Neural progenitor cell (in vitro differentiated cells): ENCODE results near the gene ZDHHC4. TPM values are rescaled to one million over a fixed set of nuclear protein-coding genes. Genes with fewer than 3 reads are reported as not detected.

ENCODE experiments used
- DNase-seq: peaks from one replicate; pipeline ENCODE4 v3.0.0-alpha.2; 2016; ENCODE audit warnings: low spot score
- H2AFZ ChIP-seq: fragments of 200-600 bp; sonication (generic); replicated peaks from 2 replicates; pipeline ENCODE4 v1.6.1; 2016; ENCODE audit warnings: antibody characterized with exemption
- H3F3A ChIP-seq: fragments of 200-600 bp; sonication (generic); 2 replicates; pipeline ENCODE4 v1.6.1; 2016; ENCODE audit warnings: antibody characterized with exemption, low read depth
- H3K27ac ChIP-seq: fragments of 200-600 bp; sonication (generic); 2 replicates; pipeline ENCODE4 v1.5.1; 2016; ENCODE audit warnings: mild to moderate bottlenecking
- H3K27me3 ChIP-seq: fragments of 200-600 bp; sonication (generic); 2 replicates; pipeline ENCODE4 v1.6.1; 2016; ENCODE audit warnings: mild to moderate bottlenecking, moderate library complexity
- H3K36me3 ChIP-seq: fragments of 200-600 bp; sonication (generic); 2 replicates; pipeline ENCODE4 v1.5.1; 2016
- H3K4me1 ChIP-seq: fragments of 200-600 bp; sonication (generic); 2 replicates; pipeline ENCODE4 v1.6.1; 2016; ENCODE audit warnings: mixed run types
- H3K4me2 ChIP-seq: fragments of 200-600 bp; sonication (generic); 2 replicates; pipeline ENCODE4 v1.6.1; 2016
- H3K4me3 ChIP-seq: fragments of 200-600 bp; sonication (generic); 2 replicates; pipeline ENCODE4 v1.5.1; 2016
- H3K79me2 ChIP-seq: fragments of 200-600 bp; sonication (generic); 2 replicates; pipeline ENCODE4 v1.6.1; 2016; ENCODE audit warnings: low read depth
- H3K9ac ChIP-seq: fragments of 200-600 bp; sonication (generic); 2 replicates; pipeline ENCODE4 v1.6.1; 2016
- H3K9me3 ChIP-seq: fragments of 200-600 bp; sonication (generic); 2 replicates; pipeline ENCODE4 v1.5.1; 2016; ENCODE audit warnings: low read depth
- H4K20me1 ChIP-seq: fragments of 200-600 bp; sonication (generic); 2 replicates; pipeline ENCODE4 v1.6.1; 2016; ENCODE audit warnings: low read depth
- H3K27ac Mint-ChIP-seq: 3 replicates; pipeline ENCODE4 v1.8.0; 2021; ENCODE audit warnings: mixed read lengths
- H3K27me3 Mint-ChIP-seq: 2 replicates; pipeline ENCODE4 v1.8.0; 2022; ENCODE audit warnings: low read depth, mild to moderate bottlenecking, inconsistent platforms, moderate library complexity, mixed read lengths; ENCODE audit not compliant: insufficient read depth
- H3K36me3 Mint-ChIP-seq: 3 replicates; pipeline ENCODE4 v1.8.0; 2021; ENCODE audit warnings: mixed read lengths
- H3K4me1 Mint-ChIP-seq: 3 replicates; pipeline ENCODE4 v1.8.0; 2021; ENCODE audit warnings: mixed read lengths
- H3K4me3 Mint-ChIP-seq: 3 replicates; pipeline ENCODE4 v1.8.0; 2021; ENCODE audit warnings: mild to moderate bottlenecking, moderate library complexity, mixed read lengths
- H3K9me3 Mint-ChIP-seq: 3 replicates; pipeline ENCODE4 v1.8.0; 2020; ENCODE audit warnings: mixed read lengths
- EZH2 ChIP-seq: fragments of 200-600 bp; sonication (generic); IDR thresholded peaks from 2 replicates; pipeline ENCODE4 v1.6.1; 2017; ENCODE audit warnings: antibody characterized with exemption, mild to moderate bottlenecking, moderate library complexity
- EZH2phosphoT487 ChIP-seq: fragments of 200-600 bp; sonication (generic); IDR thresholded peaks from 2 replicates; pipeline ENCODE4 v1.6.1; 2017; ENCODE audit warnings: antibody characterized with exemption
- total RNA-seq: library from RNA; depleted of rRNA; stranded (reverse); fragments of >200 nt; gene quantifications from 2 replicates; pipeline ENCODE4 v1.2.3, GENCODE V29; 2015; ENCODE audit warnings: low replicate concordance
- TF ChIP-seq, protein P1 (sequence below): fragments of 200-600 bp; sonication (generic); IDR thresholded peaks from 2 replicates; pipeline ENCODE4 v1.5.1; 2017; ENCODE audit warnings: antibody characterized with exemption, mild to moderate bottlenecking

The ZDHHC4 gene
- total RNA-seq: 75.9 and 102 TPM in 2 replicates

DNA sequence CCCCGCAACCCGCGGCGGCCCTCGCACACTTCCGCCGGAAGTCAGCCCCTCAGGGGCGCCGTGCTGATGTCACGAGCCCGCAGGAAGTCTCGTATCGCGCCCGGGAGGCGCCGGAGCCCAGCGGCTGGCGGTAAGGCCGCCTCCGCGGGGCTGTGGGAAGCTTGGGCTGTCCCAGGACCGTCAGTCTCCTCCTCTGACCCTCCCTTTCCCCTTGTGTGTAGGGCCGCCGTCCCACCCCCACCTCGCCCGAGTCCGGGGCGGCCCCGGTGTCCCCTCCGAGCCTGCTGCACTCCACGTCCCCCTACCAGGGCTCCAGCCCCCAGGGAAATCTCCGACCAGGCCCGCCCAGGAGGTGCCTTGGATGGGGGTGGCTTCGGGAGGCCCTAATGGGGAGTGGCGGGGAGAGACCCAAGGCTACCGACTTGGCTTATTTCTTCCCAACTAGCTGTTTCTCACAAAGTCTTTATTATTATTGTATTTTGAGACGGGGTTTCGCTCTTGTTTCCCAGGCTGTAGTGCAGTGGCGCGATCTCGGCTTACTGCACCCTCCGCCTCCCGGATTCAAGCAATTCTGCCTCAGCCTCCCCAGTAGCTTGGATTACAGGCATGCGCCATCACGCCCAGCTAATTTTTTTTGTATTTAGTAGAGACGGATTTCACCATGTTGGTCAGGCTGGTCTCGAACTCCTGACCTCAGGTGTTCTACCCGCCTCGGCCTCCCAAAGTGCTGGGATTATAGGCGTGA, at the start of gene ZDHHC4:
TSS of gene ZDHHC4 (plus strand) at position 86 of the 745 bp plus-strand sequence. CDS start 3,108 bp downstream, outside the sequence.
- Histone ChIP-seq H3F3A (peaks cover 9% of the 10 kb centered on the region), H2AFZ (peak within 1 kb of the TSS; percentile 84), H3K9me3 (no peaks in the 10 kb centered on the region), H3K79me2 (peaks cover 11% of the 10 kb centered on the region), H3K27me3 (no peaks in the 10 kb centered on the region), H3K27ac (peak within 1 kb of the TSS; percentile 76), H4K20me1 (no peaks in the 10 kb centered on the region), H3K4me3 (peak within 1 kb of the TSS; percentile 66), H3K4me2 (peak within 1 kb of the TSS; percentile 76), H3K4me1 (no peaks in the 10 kb centered on the region), H3K36me3 (peaks cover 9% of the 10 kb centered on the region), H3K9ac (peak within 1 kb of the TSS; percentile 82)
- H3K9me3 Mint-ChIP-seq: no peaks in the 10 kb centered on the region
- peak within 1 kb of the TSS; percentile 91 for H3K4me3 Mint-ChIP-seq
- DNase-seq: peak; percentile 89
- H3K27ac Mint-ChIP-seq: peak within 1 kb of the TSS; percentile 97
- peaks cover 3% of the 10 kb centered on the region for H3K36me3 Mint-ChIP-seq
- TF ChIP-seq EZH2phosphoT487 (no peak), EZH2 (no peak)
- TF ChIP-seq, protein P1, sequence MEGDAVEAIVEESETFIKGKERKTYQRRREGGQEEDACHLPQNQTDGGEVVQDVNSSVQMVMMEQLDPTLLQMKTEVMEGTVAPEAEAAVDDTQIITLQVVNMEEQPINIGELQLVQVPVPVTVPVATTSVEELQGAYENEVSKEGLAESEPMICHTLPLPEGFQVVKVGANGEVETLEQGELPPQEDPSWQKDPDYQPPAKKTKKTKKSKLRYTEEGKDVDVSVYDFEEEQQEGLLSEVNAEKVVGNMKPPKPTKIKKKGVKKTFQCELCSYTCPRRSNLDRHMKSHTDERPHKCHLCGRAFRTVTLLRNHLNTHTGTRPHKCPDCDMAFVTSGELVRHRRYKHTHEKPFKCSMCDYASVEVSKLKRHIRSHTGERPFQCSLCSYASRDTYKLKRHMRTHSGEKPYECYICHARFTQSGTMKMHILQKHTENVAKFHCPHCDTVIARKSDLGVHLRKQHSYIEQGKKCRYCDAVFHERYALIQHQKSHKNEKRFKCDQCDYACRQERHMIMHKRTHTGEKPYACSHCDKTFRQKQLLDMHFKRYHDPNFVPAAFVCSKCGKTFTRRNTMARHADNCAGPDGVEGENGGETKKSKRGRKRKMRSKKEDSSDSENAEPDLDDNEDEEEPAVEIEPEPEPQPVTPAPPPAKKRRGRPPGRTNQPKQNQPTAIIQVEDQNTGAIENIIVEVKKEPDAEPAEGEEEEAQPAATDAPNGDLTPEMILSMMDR: no peak
- H3K27me3 Mint-ChIP-seq: peaks cover 11% of the 10 kb centered on the region
- peaks cover 6% of the 10 kb centered on the region for H3K4me1 Mint-ChIP-seq

DNA sequence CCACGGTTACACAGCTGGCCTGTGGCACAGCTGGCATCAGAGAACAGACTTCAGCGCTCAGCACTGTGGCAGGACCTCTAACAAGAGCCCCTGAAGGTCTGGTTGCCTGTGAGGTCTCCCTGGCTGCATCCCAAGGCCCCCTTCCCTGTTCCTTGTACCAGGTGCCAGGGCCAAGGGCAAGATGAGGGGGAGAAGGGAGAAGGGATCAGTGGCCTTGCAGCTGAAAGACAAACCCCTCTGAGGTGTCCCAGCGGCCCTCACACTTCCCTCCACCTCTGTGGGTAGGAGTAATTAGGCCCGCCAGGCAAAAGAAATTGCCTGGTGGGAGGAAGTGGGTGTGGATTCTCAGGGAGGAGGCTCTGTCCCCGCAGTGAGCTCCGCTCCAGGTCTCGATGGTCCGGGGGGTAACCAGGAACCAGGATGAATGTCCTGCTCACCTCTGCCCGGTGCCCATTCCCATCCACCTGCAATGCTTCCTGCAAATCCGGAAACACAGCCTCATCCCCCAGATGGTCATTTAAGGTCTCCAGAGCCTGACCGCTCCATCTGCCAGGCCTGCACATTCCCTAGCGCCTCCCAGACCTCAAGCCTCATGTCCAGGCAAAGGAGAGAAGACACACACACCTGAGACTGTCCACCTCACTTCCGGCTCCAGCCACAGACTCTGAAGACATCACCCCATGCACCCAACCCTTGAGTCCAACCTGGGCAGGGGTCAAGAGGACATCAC, 48.7 kb upstream of the ZDHHC4 start:
- Histone ChIP-seq H2AFZ (no peak overlapping the region), H3K27me3 (peaks cover 90% of the 10 kb centered on the region), H4K20me1 (peaks cover 5% of the 10 kb centered on the region), H3K4me3 (no peak overlapping the region), H3K36me3 (no peaks in the 10 kb centered on the region), H3F3A (no peaks in the 10 kb centered on the region), H3K4me1 (no peaks in the 10 kb centered on the region), H3K9me3 (no peaks in the 10 kb centered on the region), H3K27ac (no peak overlapping the region), H3K79me2 (no peaks in the 10 kb centered on the region), H3K9ac (no peak overlapping the region), H3K4me2 (no peak overlapping the region)
- DNase-seq: no peak
- peaks cover 68% of the 10 kb centered on the region for H3K27me3 Mint-ChIP-seq
- no peaks in the 10 kb centered on the region for H3K9me3 Mint-ChIP-seq
- TF ChIP-seq EZH2 (no peak), EZH2phosphoT487 (no peak)
- TF ChIP-seq, protein P1: no peak
- H3K27ac Mint-ChIP-seq: no peak overlapping the region
- peak overlapping the region; percentile 1 for H3K4me3 Mint-ChIP-seq
- peaks cover 13% of the 10 kb centered on the region for H3K4me1 Mint-ChIP-seq
- H3K36me3 Mint-ChIP-seq: no peaks in the 10 kb centered on the region

DNA sequence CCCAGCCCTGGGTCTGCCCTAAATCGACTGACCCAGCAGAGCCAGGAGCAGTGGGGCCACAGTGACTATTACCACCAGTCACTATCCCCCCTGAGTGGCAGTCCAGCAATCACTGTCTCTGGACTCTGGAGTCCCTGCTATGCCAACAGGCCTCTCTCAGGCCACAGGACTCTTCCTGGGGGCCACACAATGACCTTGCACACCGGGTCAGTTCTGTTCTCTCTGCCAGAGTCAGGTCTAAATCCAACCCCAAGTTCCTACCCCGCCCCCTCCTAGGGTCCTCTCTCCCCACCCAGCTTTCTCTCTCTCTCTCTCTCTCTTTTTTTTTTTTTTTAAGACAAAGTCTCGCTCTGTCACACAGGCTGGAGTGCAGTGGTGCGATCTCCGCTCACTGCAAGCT, 47.6 kb upstream of the ZDHHC4 start:
- Histone ChIP-seq H3K4me3 (no peak overlapping the region), H3K4me2 (no peak overlapping the region), H3K4me1 (no peaks in the 10 kb centered on the region), H3K9ac (no peak overlapping the region), H3K36me3 (no peaks in the 10 kb centered on the region), H4K20me1 (peaks cover 5% of the 10 kb centered on the region), H2AFZ (no peak overlapping the region), H3K79me2 (no peaks in the 10 kb centered on the region), H3K27ac (no peak overlapping the region), H3F3A (peaks cover 5% of the 10 kb centered on the region), H3K27me3 (peaks cover 97% of the 10 kb centered on the region), H3K9me3 (no peaks in the 10 kb centered on the region)
- H3K9me3 Mint-ChIP-seq: no peaks in the 10 kb centered on the region
- peak overlapping the region; percentile 66 for H3K4me3 Mint-ChIP-seq
- H3K4me1 Mint-ChIP-seq: peaks cover 13% of the 10 kb centered on the region
- no peak for DNase-seq
- peaks cover 72% of the 10 kb centered on the region for H3K27me3 Mint-ChIP-seq
- no peak overlapping the region for H3K27ac Mint-ChIP-seq
- TF ChIP-seq EZH2phosphoT487 (no peak), EZH2 (no peak)
- TF ChIP-seq, protein P1: no peak
- H3K36me3 Mint-ChIP-seq: no peaks in the 10 kb centered on the region
